Activated CD8-positive, alpha-beta T cell treated with anti-CD3 and anti-CD28 coated beads for 36 hours (primary cell): ENCODE results near the gene PRKD1. TPM values are rescaled to one million over a fixed set of nuclear protein-coding genes. Genes with fewer than 3 reads are reported as not detected.

Experiments used
- ATAC-seq: fragments of 200-7000 bp; cut with Tn5 transposase; one replicate; pipeline ENCODE4 v1.10.0; 2021; ENCODE audit warnings: mild to moderate bottlenecking, moderate library complexity
- CTCF ChIA-PET: fragments of 350-600 bp; sonication (Branson Sonifier 250); formaldehyde crosslinking; loops from one replicate; lab custom pipeline; 2021; ENCODE audit warnings: antibody characterized with exemption; lab: Charles Lee
- POLR2A ChIA-PET: fragments of 350-600 bp; sonication (Branson Sonifier 250); formaldehyde crosslinking; loops from one replicate; lab custom pipeline; 2021; ENCODE audit warnings: antibody characterized with exemption; lab: Charles Lee
- DNase-seq: peaks from one replicate; pipeline ENCODE4 v3.0.0-alpha.2; 2020
- H3K27ac Mint-ChIP-seq: one replicate; pipeline ENCODE4 v1.8.0; 2021; ENCODE audit warnings: mild to moderate bottlenecking, mixed read lengths
- H3K27me3 Mint-ChIP-seq: one replicate; pipeline ENCODE4 v1.8.0; 2021; ENCODE audit warnings: mixed read lengths
- H3K36me3 Mint-ChIP-seq: one replicate; pipeline ENCODE4 v1.8.0; 2021; ENCODE audit warnings: low read depth, mixed read lengths
- H3K4me1 Mint-ChIP-seq: one replicate; pipeline ENCODE4 v1.8.0; 2021; ENCODE audit warnings: low read depth, mixed read lengths
- H3K4me3 Mint-ChIP-seq: one replicate; pipeline ENCODE4 v1.8.0; 2021; ENCODE audit warnings: mild to moderate bottlenecking, moderate library complexity, mixed read lengths
- H3K9me3 Mint-ChIP-seq: one replicate; pipeline ENCODE4 v1.8.0; 2021; ENCODE audit warnings: mixed read lengths
- CTCF ChIP-seq: fragments of 200-600 bp; IDR thresholded peaks from one replicate; pipeline ENCODE4 v1.8.0; 2022; ENCODE audit warnings: antibody characterized with exemption, mild to moderate bottlenecking
- intact Hi-C: fragments of 100-400 bp; cut with micrococcal nuclease; formaldehyde crosslinking; loops from one replicate; pipeline ENCODE4 v1.10.0; 2022
- total RNA-seq, 2 experiments: library from RNA; stranded (reverse); gene quantifications; one replicate each; pipeline ENCODE4 v1.2.3, GENCODE V29; 2021

The PRKD1 gene
- total RNA-seq, result not detected

- ATAC-seq (peak; percentile 13), DNase-seq (no peak)
- CTCF ChIA-PET, result no interaction called here
- H3K9me3 Mint-ChIP-seq, result no peaks in the 10 kb centered on the region
- peaks cover 6% of the 10 kb centered on the region for H3K4me1 Mint-ChIP-seq
- H3K27ac Mint-ChIP-seq, result no peak within 1 kb of the TSS
- peaks cover 32% of the 10 kb centered on the region for H3K27me3 Mint-ChIP-seq
- no peak for TF ChIP-seq CTCF
- intact Hi-C loops, result no loop called here
- H3K36me3 Mint-ChIP-seq, result peaks cover 2% of the 10 kb centered on the region
- POLR2A ChIA-PET, result no interaction called here
- no peak within 1 kb of the TSS for H3K4me3 Mint-ChIP-seq
Observed at GRCh38 chr14:29927376-29928116, at the start of gene PRKD1. TSS of gene PRKD1 (minus strand) at chr14:29927847.

GRCh38 chr14:29971101-29971500, 43.5 kb upstream of the PRKD1 start:
- no peaks in the 10 kb centered on the region for H3K4me1 Mint-ChIP-seq

GRCh38 chr14:29955087-29955486, 27.4 kb upstream of the PRKD1 start:
- Mint-ChIP-seq H3K27me3 (no peaks in the 10 kb centered on the region), H3K27ac (no peak overlapping the region), H3K4me1 (no peaks in the 10 kb centered on the region), H3K9me3 (peaks cover 5% of the 10 kb centered on the region), H3K4me3 (no peak overlapping the region), H3K36me3 (no peaks in the 10 kb centered on the region)
- DNase-seq (no peak), ATAC-seq (no peak)
- ChIA-PET CTCF (no interaction called here), POLR2A (no interaction called here)
- TF ChIP-seq CTCF, result no peak
- intact Hi-C loops, result no loop called here

More at GRCh38 chr14:29971101-29971500, 43.5 kb upstream of the PRKD1 start:
- ChIA-PET CTCF (no interaction called here), POLR2A (interaction anchor here (0.5 kb wide), 1 partner anchor 107 kb away, joined by 3 read pairs; no protein-coding TSS in a partner anchor)
- ATAC-seq (no peak), DNase-seq (no peak)
- Mint-ChIP-seq H3K27me3 (no peaks in the 10 kb centered on the region), H3K27ac (no peak overlapping the region), H3K9me3 (peaks cover 6% of the 10 kb centered on the region), H3K36me3 (no peaks in the 10 kb centered on the region), H3K4me3 (no peak overlapping the region)
- intact Hi-C loops, result no loop called here
- no peak for TF ChIP-seq CTCF

- DNase-seq (no peak), ATAC-seq (no peak)
- no peak for TF ChIP-seq CTCF
- CTCF ChIA-PET, result no interaction called here
- intact Hi-C loops, result no loop called here
- Mint-ChIP-seq H3K36me3 (no peaks in the 10 kb centered on the region), H3K27ac (no peak overlapping the region), H3K27me3 (no peaks in the 10 kb centered on the region), H3K4me3 (no peak overlapping the region), H3K9me3 (peaks cover 5% of the 10 kb centered on the region), H3K4me1 (no peaks in the 10 kb centered on the region)
- POLR2A ChIA-PET, result no interaction called here
Observed at GRCh38 chr14:29953501-29953900, 25.9 kb upstream of the PRKD1 start.

GRCh38 chr14:29944091-29944490, 16.4 kb upstream of the PRKD1 start:
- TF ChIP-seq CTCF, result no peak
- DNase-seq (no peak), ATAC-seq (no peak)
- no peaks in the 10 kb centered on the region for H3K4me1 Mint-ChIP-seq
- no peak overlapping the region for H3K4me3 Mint-ChIP-seq
- peaks cover 20% of the 10 kb centered on the region for H3K9me3 Mint-ChIP-seq
- H3K36me3 Mint-ChIP-seq, result no peaks in the 10 kb centered on the region
- POLR2A ChIA-PET, result no interaction called here
- intact Hi-C loops, result no loop called here
- no peaks in the 10 kb centered on the region for H3K27me3 Mint-ChIP-seq
- H3K27ac Mint-ChIP-seq, result no peak overlapping the region
- CTCF ChIA-PET, result no interaction called here
